Measurements from ENCODE around the gene PRPSAP2. TPM values are rescaled to one million over a fixed set of nuclear protein-coding genes. Genes with fewer than 3 reads are reported as not detected.
A peak's percentile ranks its signal among the peaks of the same experiment; 100 is the strongest.
"Not testable (repeated sequence)": the region's sequence is repeated elsewhere in the genome, so short reads cannot be mapped to it uniquely, and the experiment has no call there.

PRPSAP2 gene
- total and polyA plus RNA-seq, 2 donors = 48.2 to 56.7 TPM

DNA sequence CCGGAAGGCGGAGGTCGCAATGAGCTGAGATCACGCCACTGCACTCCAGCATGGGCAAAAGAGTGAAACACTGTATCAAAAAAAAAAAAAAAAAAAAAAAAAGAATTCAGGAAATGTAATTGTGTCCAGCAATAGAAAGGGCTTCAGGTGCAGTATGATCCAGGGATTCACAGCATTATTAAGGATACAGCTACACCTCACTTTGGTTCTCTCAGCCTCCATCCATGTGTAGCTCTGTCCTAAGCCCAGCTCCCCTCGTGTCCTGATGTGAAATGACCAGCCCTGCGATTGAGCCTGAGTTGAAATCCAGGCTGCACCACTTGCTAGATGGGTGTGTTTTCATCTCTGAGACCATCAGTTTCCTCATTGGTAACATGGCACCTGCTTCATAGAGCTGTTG is 97.1 kb downstream of the PRPSAP2 start:
- Histone ChIP-seq H3K36me3 (ENCODE audit: control insufficient read depth in 2 of 2, insufficient read depth in 2 of 2, low read length in 1 of 2) (no peaks in the 10 kb centered on the region), H3K27ac (ENCODE audit: low read depth in 1 of 2, low read length in 1 of 2) (no peak overlapping the region), H3K4me1 (ENCODE audit: control insufficient read depth in 2 of 2, insufficient read depth in 2 of 2, low read length in 2 of 2) (peaks cover 8 to 10% of the 10 kb centered on the region in 2 donors), H3K4me3 (ENCODE audit: low read length in 2 of 2) (no peak overlapping the region), H3K27me3 (ENCODE audit: control insufficient read depth in 2 of 2, insufficient read depth in 1 of 2, low read length in 1 of 2) (peaks cover 0 to 5% of the 10 kb centered on the region in 2 donors), H3K9me3 (ENCODE audit: control insufficient read depth in 2 of 2, insufficient read depth in 1 of 2, low read length in 1 of 2) (peaks cover 0 to 3% of the 10 kb centered on the region in 2 donors)
- DNase-seq (ENCODE audit: low read depth in 6 of 9, low spot score in 9 of 9) = peak in 1 of 9 donors; percentile 5
- 94% methylated on average over 6 of the region's 6 CpGs for WGBS

DNA sequence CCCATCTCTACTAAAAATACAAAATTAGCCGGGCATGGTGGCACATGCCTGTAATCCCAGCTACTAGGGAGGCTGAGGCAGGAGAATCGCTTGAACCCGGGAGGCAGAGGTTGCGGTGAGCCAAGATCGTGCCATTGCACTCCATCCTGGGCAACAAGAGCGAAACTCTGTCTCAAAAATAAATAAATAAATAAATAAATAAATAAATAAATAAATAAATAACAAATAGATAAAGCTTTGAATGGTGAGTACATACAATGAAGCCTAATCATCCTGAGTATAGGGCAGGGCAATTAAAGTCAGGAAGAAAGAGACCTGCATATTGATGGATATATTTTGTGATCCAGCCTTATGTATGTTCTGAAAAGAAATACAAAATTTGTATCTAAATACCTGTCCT is 98.1 kb downstream of the PRPSAP2 start:
- H3K4me1 ChIP-seq (ENCODE audit: control insufficient read depth in 2 of 2, insufficient read depth in 2 of 2, low read length in 2 of 2) = peaks cover 8 to 14% of the 10 kb centered on the region in 2 donors
- H3K9me3 ChIP-seq (ENCODE audit: control insufficient read depth in 2 of 2, insufficient read depth in 1 of 2, low read length in 1 of 2); H3K27ac ChIP-seq (ENCODE audit: low read depth in 1 of 2, low read length in 1 of 2); H3K4me3 ChIP-seq (ENCODE audit: low read length in 2 of 2); H3K36me3 ChIP-seq (ENCODE audit: control insufficient read depth in 2 of 2, insufficient read depth in 2 of 2, low read length in 1 of 2); DNase-seq (ENCODE audit: low read depth in 6 of 9, low spot score in 9 of 9); H3K27me3 ChIP-seq (ENCODE audit: control insufficient read depth in 2 of 2, insufficient read depth in 1 of 2, low read length in 1 of 2): not testable (repeated sequence)
- 93% methylated on average over 6 of the region's 6 CpGs for WGBS

DNA sequence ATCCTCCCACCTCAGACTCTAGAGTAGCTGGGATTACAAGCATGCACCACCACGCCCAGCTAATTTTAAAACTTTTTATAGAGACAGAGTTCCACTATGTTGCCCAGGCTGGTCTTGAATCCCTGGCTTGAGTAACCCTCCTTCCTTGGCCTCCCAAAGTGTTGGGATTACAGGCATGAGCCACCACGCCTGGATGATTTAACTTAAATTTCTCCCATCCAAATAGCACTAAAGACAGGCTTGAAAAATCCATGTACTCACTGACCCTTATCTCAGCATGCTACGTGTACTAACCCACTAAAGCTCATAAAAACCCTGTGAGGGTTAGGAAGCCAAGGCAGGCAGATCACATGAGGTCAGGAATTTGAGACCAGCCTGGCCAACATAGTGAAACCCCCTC is 98.7 kb downstream of the PRPSAP2 start:
- Histone ChIP-seq H3K4me1 (ENCODE audit: control insufficient read depth in 2 of 2, insufficient read depth in 2 of 2, low read length in 2 of 2) (peaks cover 8 to 14% of the 10 kb centered on the region in 2 donors), H3K27ac (ENCODE audit: low read depth in 1 of 2, low read length in 1 of 2) (no peak overlapping the region), H3K9me3 (ENCODE audit: control insufficient read depth in 2 of 2, insufficient read depth in 1 of 2, low read length in 1 of 2) (peaks cover 0 to 3% of the 10 kb centered on the region in 2 donors), H3K27me3 (ENCODE audit: control insufficient read depth in 2 of 2, insufficient read depth in 1 of 2, low read length in 1 of 2) (peaks cover 0 to 2% of the 10 kb centered on the region in 2 donors), H3K4me3 (ENCODE audit: low read length in 2 of 2) (no peak overlapping the region), H3K36me3 (ENCODE audit: control insufficient read depth in 2 of 2, insufficient read depth in 2 of 2, low read length in 1 of 2) (no peaks in the 10 kb centered on the region)
- DNase-seq (ENCODE audit: low read depth in 6 of 9, low spot score in 9 of 9) = no peak
- 96% methylated on average over 3 of the region's 3 CpGs for WGBS

DNA sequence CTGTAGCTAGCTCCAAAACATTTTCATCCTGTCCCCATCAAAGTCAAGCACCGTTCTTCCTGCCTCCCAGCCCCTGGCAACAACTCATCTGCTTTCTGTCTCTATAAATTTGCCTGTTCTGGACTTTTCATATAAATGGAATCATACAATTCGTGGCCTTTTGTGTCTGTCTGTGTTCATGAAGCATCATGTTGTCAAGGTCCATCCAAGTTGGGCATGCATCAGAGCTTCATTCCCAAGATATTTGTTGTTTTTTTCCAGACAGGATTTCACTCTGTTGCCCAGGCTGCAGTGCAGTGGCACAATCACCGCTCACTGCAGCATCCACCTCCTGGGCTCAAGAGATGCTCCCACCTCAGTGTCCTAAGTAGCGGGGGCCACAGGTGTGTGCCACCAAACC is 99.9 kb downstream of the PRPSAP2 start:
- DNase-seq (ENCODE audit: low read depth in 6 of 9, low spot score in 9 of 9) = no peak
- Histone ChIP-seq H3K4me3 (ENCODE audit: low read length in 2 of 2) (no peak overlapping the region), H3K9me3 (ENCODE audit: control insufficient read depth in 2 of 2, insufficient read depth in 1 of 2, low read length in 1 of 2) (peaks cover 0 to 3% of the 10 kb centered on the region in 2 donors), H3K36me3 (ENCODE audit: control insufficient read depth in 2 of 2, insufficient read depth in 2 of 2, low read length in 1 of 2) (no peaks in the 10 kb centered on the region), H3K4me1 (ENCODE audit: control insufficient read depth in 2 of 2, insufficient read depth in 2 of 2, low read length in 2 of 2) (peaks cover 8 to 14% of the 10 kb centered on the region in 2 donors), H3K27me3 (ENCODE audit: control insufficient read depth in 2 of 2, insufficient read depth in 1 of 2, low read length in 1 of 2) (peaks cover 0 to 2% of the 10 kb centered on the region in 2 donors), H3K27ac (ENCODE audit: low read depth in 1 of 2, low read length in 1 of 2) (no peak overlapping the region)
- 94% methylated on average over 4 of the region's 4 CpGs for WGBS

DNA sequence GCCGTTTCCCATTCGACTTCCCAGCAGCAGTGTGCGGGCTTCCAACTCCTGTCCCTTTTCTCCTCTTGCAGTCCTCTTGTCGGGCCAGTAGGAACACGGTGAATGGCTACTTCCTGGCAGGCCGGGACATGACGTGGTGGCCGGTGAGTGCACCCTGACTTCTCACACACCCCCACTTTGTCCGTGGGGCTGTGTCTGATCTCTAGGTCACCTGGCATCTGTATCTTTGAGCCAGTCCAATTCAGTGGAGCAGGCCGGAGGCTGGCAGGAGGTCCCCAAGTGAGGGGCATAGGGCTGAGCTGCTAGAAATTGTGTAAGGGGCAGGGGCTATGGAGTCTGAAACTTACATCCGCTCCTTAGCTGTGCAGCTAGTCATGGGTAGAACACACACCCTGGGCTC is 100.7 kb downstream of the PRPSAP2 start:
- H3K9me3 ChIP-seq (ENCODE audit: control insufficient read depth in 2 of 2, insufficient read depth in 1 of 2, low read length in 1 of 2) = peaks cover 0 to 3% of the 10 kb centered on the region in 2 donors
- H3K4me1 ChIP-seq (ENCODE audit: control insufficient read depth in 2 of 2, insufficient read depth in 2 of 2, low read length in 2 of 2) = peaks cover 8 to 14% of the 10 kb centered on the region in 2 donors
- 98% methylated on average over 11 of the region's 11 CpGs for WGBS
- no peak overlapping the region for H3K27ac ChIP-seq (ENCODE audit: low read depth in 1 of 2, low read length in 1 of 2)
- H3K27me3 ChIP-seq (ENCODE audit: control insufficient read depth in 2 of 2, insufficient read depth in 1 of 2, low read length in 1 of 2) = peaks cover 0 to 4% of the 10 kb centered on the region in 2 donors
- no peak for DNase-seq (ENCODE audit: low read depth in 6 of 9, low spot score in 9 of 9)
- no peak overlapping the region for H3K4me3 ChIP-seq (ENCODE audit: low read length in 2 of 2)
- no peaks in the 10 kb centered on the region for H3K36me3 ChIP-seq (ENCODE audit: control insufficient read depth in 2 of 2, insufficient read depth in 2 of 2, low read length in 1 of 2)

DNA sequence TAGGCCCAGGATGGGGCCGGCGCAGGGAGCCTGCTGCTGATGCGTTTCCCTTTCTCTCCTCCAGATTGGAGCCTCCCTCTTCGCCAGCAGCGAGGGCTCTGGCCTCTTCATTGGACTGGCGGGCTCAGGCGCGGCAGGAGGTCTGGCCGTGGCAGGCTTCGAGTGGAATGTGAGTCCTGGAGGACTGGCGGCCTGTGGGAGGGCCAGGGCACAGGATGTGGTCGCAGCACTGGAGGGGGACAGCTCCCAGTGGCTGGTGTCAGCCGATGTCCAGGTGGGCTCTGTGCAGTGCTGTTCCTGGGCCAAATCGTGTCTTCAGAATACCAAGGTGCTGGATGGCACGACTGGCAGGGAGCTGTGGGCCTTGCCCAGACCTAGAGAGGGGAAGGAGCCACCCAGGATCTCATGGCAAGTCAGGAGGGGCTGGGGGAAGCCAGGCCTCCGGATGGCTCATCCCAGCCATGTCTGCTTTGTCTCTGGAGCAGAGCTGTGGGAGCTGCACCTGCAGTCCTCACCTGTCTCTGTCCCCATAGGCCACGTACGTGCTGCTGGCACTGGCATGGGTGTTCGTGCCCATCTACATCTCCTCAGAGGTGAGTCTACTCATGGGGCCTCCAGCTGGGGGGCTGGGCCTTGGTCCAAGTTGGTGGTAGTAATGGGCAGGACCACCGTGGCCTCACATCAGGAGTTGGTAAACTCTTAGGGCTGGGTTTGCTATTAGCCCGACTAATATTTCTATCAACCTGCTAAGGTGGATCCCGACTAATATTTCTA is 101.3 kb downstream of the PRPSAP2 start:
- peaks cover 0 to 4% of the 10 kb centered on the region in 2 donors for H3K27me3 ChIP-seq (ENCODE audit: control insufficient read depth in 2 of 2, insufficient read depth in 1 of 2, low read length in 1 of 2)
- DNase-seq (ENCODE audit: low read depth in 6 of 9, low spot score in 9 of 9) = no peak
- no peak overlapping the region for H3K27ac ChIP-seq (ENCODE audit: low read depth in 1 of 2, low read length in 1 of 2)
- H3K4me1 ChIP-seq (ENCODE audit: control insufficient read depth in 2 of 2, insufficient read depth in 2 of 2, low read length in 2 of 2) = peaks cover 8 to 14% of the 10 kb centered on the region in 2 donors
- no peak overlapping the region for H3K4me3 ChIP-seq (ENCODE audit: low read length in 2 of 2)
- no peaks in the 10 kb centered on the region for H3K36me3 ChIP-seq (ENCODE audit: control insufficient read depth in 2 of 2, insufficient read depth in 2 of 2, low read length in 1 of 2)
- 93% methylated on average over 22 of the region's 22 CpGs for WGBS
- peaks cover 0 to 3% of the 10 kb centered on the region in 2 donors for H3K9me3 ChIP-seq (ENCODE audit: control insufficient read depth in 2 of 2, insufficient read depth in 1 of 2, low read length in 1 of 2)

DNA sequence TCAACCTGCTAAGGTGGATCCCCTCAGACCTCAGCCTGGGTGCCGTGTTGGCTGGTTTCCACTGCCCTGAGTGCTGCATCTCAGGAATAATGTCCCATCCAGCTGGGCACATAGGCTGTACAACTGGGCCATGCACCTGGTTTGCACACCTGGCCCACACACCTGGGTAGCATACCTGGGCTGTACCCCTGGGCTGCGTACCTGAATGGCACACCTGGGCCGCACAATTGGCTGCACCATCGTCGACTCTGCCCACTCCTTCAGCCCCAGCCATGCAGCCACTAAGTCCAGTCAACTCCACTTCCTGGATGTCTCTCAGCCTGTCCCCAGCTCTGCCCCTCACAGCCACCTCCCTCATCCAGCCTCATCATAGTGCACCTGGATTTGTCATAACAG is 101.9 kb downstream of the PRPSAP2 start:
- no peaks in the 10 kb centered on the region for H3K36me3 ChIP-seq (ENCODE audit: control insufficient read depth in 2 of 2, insufficient read depth in 2 of 2, low read length in 1 of 2)
- peaks cover 0 to 3% of the 10 kb centered on the region in 2 donors for H3K9me3 ChIP-seq (ENCODE audit: control insufficient read depth in 2 of 2, insufficient read depth in 1 of 2, low read length in 1 of 2)
- DNase-seq (ENCODE audit: low read depth in 6 of 9, low spot score in 9 of 9) = no peak
- peaks cover 0 to 4% of the 10 kb centered on the region in 2 donors for H3K27me3 ChIP-seq (ENCODE audit: control insufficient read depth in 2 of 2, insufficient read depth in 1 of 2, low read length in 1 of 2)
- peaks cover 8 to 14% of the 10 kb centered on the region in 2 donors for H3K4me1 ChIP-seq (ENCODE audit: control insufficient read depth in 2 of 2, insufficient read depth in 2 of 2, low read length in 2 of 2)
- no peak overlapping the region for H3K27ac ChIP-seq (ENCODE audit: low read depth in 1 of 2, low read length in 1 of 2)
- no peak overlapping the region for H3K4me3 ChIP-seq (ENCODE audit: low read length in 2 of 2)
- WGBS = 98% methylated on average over 5 of the region's 5 CpGs

DNA sequence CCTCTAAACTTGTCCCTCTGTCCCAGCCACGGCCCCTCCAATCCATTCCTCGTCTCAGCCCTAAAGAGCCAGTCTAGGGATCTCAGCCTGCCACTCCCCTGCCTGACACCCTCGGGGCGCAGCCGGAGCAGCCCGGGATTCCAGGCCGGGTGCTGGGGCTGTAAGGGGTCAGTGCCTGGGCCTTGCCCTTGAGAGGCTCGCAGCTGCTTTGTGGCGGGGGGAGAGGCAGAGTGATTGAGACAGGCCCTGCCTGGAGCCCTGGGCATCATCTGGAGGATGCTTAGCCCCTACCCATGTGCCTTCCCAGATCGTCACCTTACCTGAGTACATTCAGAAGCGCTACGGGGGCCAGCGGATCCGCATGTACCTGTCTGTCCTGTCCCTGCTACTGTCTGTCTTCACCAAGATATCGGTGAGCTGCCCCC is 102.3 kb downstream of the PRPSAP2 start:
- 91% methylated on average over 15 of the region's 15 CpGs for WGBS
- Histone ChIP-seq H3K36me3 (ENCODE audit: control insufficient read depth in 2 of 2, insufficient read depth in 2 of 2, low read length in 1 of 2) (no peaks in the 10 kb centered on the region), H3K27ac (ENCODE audit: low read depth in 1 of 2, low read length in 1 of 2) (no peak overlapping the region), H3K27me3 (ENCODE audit: control insufficient read depth in 2 of 2, insufficient read depth in 1 of 2, low read length in 1 of 2) (peaks cover 0 to 4% of the 10 kb centered on the region in 2 donors), H3K4me1 (ENCODE audit: control insufficient read depth in 2 of 2, insufficient read depth in 2 of 2, low read length in 2 of 2) (peaks cover 6 to 10% of the 10 kb centered on the region in 2 donors), H3K4me3 (ENCODE audit: low read length in 2 of 2) (no peak overlapping the region), H3K9me3 (ENCODE audit: control insufficient read depth in 2 of 2, insufficient read depth in 1 of 2, low read length in 1 of 2) (peaks cover 0 to 3% of the 10 kb centered on the region in 2 donors)
- no peak for DNase-seq (ENCODE audit: low read depth in 6 of 9, low spot score in 9 of 9)

DNA sequence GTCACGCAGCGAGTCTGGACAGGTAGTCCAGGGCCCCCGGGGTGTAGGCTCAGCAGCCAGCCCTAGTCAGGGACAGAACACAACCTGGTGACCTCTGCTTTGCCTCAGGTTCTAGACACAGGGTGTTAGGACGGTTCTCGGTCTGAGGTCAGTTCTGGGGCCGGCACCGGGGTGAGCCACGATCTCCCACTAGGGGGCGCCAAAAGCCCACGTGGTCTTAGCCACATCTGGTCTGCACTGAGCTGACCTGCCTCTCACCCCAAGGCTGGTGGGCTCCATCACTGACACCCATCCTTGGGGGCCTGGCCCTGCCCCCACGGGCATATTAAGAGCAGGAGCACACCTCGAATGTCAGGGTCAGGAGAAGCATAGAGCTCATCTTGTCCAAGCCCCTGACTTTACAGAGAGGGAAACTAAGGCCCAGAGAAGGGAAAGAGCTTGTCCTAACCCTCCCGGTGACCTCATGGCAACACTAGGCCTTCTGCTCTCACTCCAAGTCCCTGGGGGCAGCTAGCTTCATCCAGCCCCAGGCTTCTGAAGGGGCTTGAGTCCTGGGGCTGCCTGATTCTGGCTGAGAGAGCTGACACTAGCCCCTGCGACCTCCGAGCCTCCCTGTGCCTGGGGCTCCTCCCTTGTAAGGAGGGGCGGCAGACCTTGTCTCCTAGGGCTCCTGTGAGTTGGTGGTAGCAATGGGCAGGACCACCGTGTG is 103.0 kb downstream of the PRPSAP2 start:
- Histone ChIP-seq H3K27ac (ENCODE audit: low read depth in 1 of 2, low read length in 1 of 2) (no peak overlapping the region), H3K4me3 (ENCODE audit: low read length in 2 of 2) (no peak overlapping the region), H3K9me3 (ENCODE audit: control insufficient read depth in 2 of 2, insufficient read depth in 1 of 2, low read length in 1 of 2) (peaks cover 0 to 3% of the 10 kb centered on the region in 2 donors), H3K4me1 (ENCODE audit: control insufficient read depth in 2 of 2, insufficient read depth in 2 of 2, low read length in 2 of 2) (peaks cover 0 to 4% of the 10 kb centered on the region in 2 donors), H3K36me3 (ENCODE audit: control insufficient read depth in 2 of 2, insufficient read depth in 2 of 2, low read length in 1 of 2) (no peaks in the 10 kb centered on the region), H3K27me3 (ENCODE audit: control insufficient read depth in 2 of 2, insufficient read depth in 1 of 2, low read length in 1 of 2) (peaks cover 0 to 4% of the 10 kb centered on the region in 2 donors)
- WGBS = 43% methylated on average over 17 of the region's 17 CpGs
- peak; percentile 22 to 75 (median 53) for DNase-seq (ENCODE audit: low read depth in 6 of 9, low spot score in 9 of 9)
